Measurements from ENCODE around the gene RBM6. TPM values are rescaled to one million over a fixed set of nuclear protein-coding genes. Genes with fewer than 3 reads are reported as not detected.

RBM6 gene
- polyA plus RNA-seq, 6 donors from 2014 or later = 32.6 to 89.1 (median 50.0) TPM

DNA sequence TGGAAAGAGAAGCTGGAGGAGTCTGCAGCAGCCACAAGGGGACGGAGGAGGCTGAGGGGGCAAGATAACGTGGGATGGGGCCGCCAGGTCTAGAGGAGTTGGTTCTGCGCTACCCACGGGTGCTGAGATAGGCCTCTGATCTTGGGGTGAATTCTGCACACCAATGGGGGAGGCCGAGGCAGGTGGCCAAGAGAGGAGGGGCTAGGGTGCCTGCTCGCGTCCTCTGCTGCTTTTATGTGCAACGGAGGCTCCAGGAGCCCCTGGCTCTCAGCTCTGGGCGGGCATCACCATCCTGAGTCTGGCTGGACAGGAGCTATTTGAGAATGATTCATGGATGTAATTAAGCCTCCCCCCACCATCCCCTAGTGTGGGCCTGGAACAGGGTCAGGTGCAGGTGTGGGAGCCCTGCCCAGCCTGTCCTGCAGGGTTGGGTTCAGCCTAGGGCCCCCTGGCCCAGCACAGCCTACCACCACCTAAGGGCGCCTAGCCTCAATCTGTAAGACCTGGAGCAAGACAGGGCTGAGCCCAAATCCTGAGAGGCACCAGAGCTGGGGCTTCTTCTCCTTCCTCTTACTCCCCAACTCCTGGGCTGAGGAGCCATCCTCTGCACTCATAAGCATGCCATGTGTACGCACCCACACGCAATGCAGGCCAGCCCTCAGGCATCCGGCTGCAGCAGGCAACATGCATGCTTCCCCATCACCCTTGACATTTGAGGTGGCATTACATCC, 182.9 kb downstream of the RBM6 start:
- H3K4me1 Mint-ChIP-seq = peaks cover 6 to 10% (median 7%) of the 10 kb centered on the region in 3 donors
- H3K9me3 Mint-ChIP-seq = no peaks in the 10 kb centered on the region
- peak overlapping the region in 1 of 8 donors; percentile 30 for H3K4me3 Mint-ChIP-seq
- H3K27me3 Mint-ChIP-seq = no peaks in the 10 kb centered on the region
- H3K27ac Mint-ChIP-seq = peak overlapping the region in 4 of 6 donors; percentile 37 to 82 (median 80)
- DNase-seq (no peak), ATAC-seq (ENCODE audit: low read depth in 2 of 2) (no peak)
- peaks cover 8% of the 10 kb centered on the region in 2 donors for H3K36me3 Mint-ChIP-seq

DNA sequence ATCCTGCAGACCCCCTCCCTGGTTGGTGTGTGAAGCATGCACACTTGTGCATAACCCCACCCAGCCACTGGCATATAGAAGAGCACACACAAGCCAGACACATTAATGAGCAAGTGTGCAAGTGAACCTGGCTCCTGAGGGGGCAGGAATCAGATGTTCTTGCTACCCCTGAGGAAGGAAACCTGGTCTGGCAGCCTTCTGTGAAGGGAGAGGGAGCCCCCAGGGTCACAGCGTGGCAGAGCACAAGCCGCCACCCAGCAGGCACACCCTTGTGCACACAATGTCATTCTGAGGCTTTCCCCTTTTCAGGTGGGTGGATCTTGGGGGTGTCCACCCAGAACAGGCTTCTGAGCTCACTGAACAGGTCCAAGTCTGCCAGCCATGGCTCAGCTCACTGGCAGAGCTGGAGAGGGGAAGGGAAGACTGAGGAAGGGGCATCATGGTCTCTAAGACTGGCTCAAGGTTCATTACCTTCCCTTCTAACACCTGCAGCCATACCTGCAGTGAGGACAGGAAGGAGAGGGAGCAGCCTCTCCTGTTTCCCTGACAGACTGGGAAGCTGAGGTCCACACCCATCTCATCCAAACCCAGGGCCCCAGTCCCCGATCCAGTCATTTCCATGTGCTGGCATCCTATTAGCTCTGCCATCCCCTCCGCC, 183.6 kb downstream of the RBM6 start:
- H3K9me3 Mint-ChIP-seq = no peaks in the 10 kb centered on the region
- H3K27ac Mint-ChIP-seq = peak overlapping the region in 2 of 6 donors; percentile 72 to 82
- H3K4me1 Mint-ChIP-seq = peaks cover 6 to 10% (median 7%) of the 10 kb centered on the region in 3 donors
- DNase-seq (no peak), ATAC-seq (ENCODE audit: low read depth in 2 of 2) (no peak)
- no peaks in the 10 kb centered on the region for H3K27me3 Mint-ChIP-seq
- peaks cover under 1 to 2% of the 10 kb centered on the region in 2 donors for H3K36me3 Mint-ChIP-seq
- no peak overlapping the region for H3K4me3 Mint-ChIP-seq

DNA sequence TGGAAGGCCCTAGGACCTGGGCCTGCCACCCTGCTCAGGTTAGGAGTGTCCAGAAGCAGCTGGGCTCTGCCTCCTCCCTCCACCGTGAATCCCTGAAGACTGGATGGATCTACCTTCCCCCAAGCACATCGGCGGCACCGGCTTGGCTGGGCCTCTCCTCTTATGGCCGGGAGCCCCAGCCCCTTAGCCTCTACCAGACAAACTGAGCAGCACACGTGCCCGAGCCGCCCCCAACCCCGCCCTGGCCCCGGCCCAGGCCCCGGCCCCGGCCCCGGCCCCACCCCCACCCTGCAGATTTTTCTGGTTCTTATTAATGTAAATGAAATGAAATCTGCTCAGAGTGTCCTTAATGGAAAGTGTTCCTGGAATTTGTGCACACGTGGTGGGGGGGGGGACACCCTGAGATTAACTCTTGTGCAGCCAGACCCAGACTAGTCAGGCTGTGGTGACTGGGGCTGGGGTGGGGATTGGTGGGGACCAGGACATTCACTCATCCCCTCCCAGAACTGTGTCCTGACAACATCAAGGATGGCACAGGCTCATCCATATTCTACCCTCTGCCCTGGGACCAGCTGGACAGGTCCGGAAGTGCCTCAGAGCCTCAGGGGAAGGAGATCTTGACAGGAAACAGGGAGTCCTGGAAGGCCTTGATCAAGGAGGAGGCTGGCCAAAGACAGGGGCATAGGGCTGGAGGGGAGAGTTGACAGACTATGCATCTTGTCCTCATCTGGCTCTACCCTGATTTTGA, 184.3 kb downstream of the RBM6 start:
- no peaks in the 10 kb centered on the region for H3K27me3 Mint-ChIP-seq
- H3K36me3 Mint-ChIP-seq = no peaks in the 10 kb centered on the region
- no peak for ATAC-seq (ENCODE audit: low read depth in 2 of 2)
- H3K9me3 Mint-ChIP-seq = no peaks in the 10 kb centered on the region
- DNase-seq = no peak
- H3K4me1 Mint-ChIP-seq = peaks cover 6 to 10% (median 7%) of the 10 kb centered on the region in 3 donors
- H3K27ac Mint-ChIP-seq = peak overlapping the region in 1 of 6 donors; percentile 63
- H3K4me3 Mint-ChIP-seq = no peak overlapping the region

DNA sequence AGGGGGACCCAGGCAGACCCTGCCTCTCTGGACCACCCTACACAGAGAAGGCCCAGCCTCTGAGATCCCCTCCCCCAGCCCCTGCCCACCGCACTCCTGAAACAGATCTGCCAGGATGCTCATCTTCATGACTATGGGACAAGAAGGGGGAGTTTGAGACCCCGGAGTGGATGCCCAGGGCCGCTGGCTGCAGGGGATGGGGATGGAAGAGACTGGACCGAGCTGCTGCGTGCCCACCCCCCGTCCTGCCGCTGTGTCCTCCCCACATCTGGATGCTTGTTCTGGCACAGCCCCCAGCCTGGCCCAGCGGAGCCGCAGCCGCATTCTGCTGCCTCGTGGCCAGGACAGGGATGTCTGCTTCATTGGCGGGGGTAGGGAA, 184.8 kb downstream of the RBM6 start:
- H3K27ac Mint-ChIP-seq = no peak overlapping the region
- H3K9me3 Mint-ChIP-seq = no peaks in the 10 kb centered on the region
- no peak for ATAC-seq (ENCODE audit: low read depth in 2 of 2)
- DNase-seq = no peak
- peaks cover 6 to 10% (median 7%) of the 10 kb centered on the region in 3 donors for H3K4me1 Mint-ChIP-seq
- no peaks in the 10 kb centered on the region for H3K27me3 Mint-ChIP-seq
- H3K4me3 Mint-ChIP-seq = no peak overlapping the region
- H3K36me3 Mint-ChIP-seq = no peaks in the 10 kb centered on the region

DNA sequence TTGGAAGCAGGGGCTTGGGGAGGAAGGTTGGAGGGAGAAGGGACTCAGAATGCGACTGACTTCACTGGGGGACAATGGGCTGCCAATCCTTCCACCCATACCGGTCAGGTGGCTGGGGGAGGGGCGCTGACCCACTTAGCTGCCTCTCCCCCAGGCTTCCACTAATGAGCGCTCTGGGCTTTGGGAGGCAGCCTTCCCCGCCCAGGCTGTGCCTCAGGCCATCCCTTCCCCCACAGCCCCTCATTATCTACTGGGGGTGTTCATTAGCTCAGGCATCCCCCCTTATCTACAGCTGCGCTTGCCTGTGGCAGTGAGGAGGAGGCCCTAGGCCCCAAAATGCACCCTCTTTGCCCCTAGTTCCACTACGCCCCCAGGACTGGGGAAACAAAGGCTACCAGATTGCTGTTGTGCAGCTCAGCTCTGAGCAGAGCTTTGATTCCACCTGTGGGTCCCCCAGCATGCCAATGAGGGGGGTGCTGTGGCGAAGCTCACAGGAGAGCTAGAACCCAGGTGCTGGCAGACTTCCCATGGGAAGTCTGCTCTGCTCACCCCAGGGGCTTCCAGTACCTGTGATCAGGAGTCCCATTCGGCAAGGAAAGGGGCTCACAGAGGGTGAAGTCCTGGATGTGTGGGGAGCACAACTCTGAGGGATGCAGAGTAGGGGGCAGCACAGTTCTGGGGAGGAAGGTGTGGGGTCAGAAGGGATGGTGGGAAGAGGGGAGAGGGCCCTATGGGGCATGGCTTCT, 185.8 kb downstream of the RBM6 start:
- Mint-ChIP-seq H3K36me3 (no peaks in the 10 kb centered on the region), H3K27me3 (no peaks in the 10 kb centered on the region), H3K9me3 (no peaks in the 10 kb centered on the region), H3K27ac (no peak overlapping the region), H3K4me1 (peaks cover 6 to 10% (median 7%) of the 10 kb centered on the region in 3 donors), H3K4me3 (no peak overlapping the region)
- ATAC-seq (ENCODE audit: low read depth in 2 of 2) (no peak), DNase-seq (no peak)

DNA sequence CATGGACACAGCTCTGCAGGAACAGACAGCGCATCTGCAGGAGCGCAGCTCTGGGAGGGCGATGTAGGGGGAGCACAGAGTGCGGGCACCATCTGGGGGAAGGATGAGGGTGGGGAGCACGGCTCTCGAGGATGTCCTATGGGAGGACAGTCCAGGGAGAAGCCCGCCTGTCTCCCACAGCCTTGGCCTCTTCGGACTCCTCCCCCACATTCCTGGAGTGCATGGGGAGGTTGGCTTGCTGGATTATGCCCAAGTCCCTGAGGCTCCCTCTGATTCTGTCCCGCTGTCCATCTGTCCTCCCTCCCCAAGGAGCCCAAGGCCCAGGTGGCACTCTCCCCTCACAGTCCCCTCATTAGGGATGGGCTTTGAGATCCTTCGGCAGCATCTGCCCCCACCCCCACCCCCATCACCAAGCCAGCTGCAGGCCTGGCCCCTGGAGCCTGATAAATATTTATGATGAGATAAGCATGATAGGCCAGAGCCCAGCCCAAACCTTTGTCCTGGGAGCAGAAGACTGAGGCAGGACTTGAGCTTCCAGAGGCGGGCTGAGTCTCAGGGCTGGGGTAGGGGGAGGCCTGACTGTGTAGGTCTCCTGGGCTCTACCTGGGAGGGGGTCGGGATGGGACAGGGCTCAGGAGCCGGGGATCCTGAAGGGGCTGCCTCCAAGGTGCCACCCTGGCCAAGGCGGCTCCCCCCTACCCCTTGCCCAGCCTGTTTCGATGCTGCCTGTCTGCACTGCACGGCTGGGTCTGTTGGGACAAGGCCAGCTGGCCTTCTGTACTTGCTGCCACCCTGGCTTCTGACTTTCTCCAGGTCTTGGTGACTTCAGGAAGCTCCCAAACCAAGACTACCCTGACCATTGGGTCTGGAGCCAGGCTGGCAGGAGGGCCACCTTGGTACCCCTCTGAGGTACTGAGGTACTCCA, 186.6 kb downstream of the RBM6 start:
- no peaks in the 10 kb centered on the region for H3K27me3 Mint-ChIP-seq
- no peak overlapping the region for H3K27ac Mint-ChIP-seq
- no peaks in the 10 kb centered on the region for H3K9me3 Mint-ChIP-seq
- peaks cover 6 to 10% (median 7%) of the 10 kb centered on the region in 3 donors for H3K4me1 Mint-ChIP-seq
- no peak overlapping the region for H3K4me3 Mint-ChIP-seq
- ATAC-seq (ENCODE audit: low read depth in 2 of 2) (no peak), DNase-seq (no peak)
- no peaks in the 10 kb centered on the region for H3K36me3 Mint-ChIP-seq

Other genes starting within 250 kb of the RBM6 start
- gene AMIGO3, start 220.5 kb upstream of the RBM6 start, polyA plus RNA-seq (ENCODE audit: low read depth in 6 of 6) = under 1 TPM in 2 of 6 donors, not detected in 4; 0.30 to 0.77 TPM
- 10 to 100 TPM; 11.5 to 22.0 (median 14.6) TPM for gene GMPPB, start 216.2 kb upstream of the RBM6 start, polyA plus RNA-seq (ENCODE audit: low read depth in 6 of 6)
- gene IP6K1, start 153.6 kb upstream of the RBM6 start, polyA plus RNA-seq (ENCODE audit: low read depth in 6 of 6) = 10 to 100 TPM; 16.2 to 23.9 (median 21.3) TPM
- gene CDHR4, start 140.3 kb upstream of the RBM6 start, polyA plus RNA-seq (ENCODE audit: low read depth in 6 of 6) = not detected
- 10 to 100 TPM in 5 of 6 donors, 1 to 10 TPM in 1; 4.3 to 21.7 (median 15.4) TPM for gene INKA1, start 136.9 kb upstream of the RBM6 start, polyA plus RNA-seq (ENCODE audit: low read depth in 6 of 6)
- 10 to 100 TPM; 38.5 to 67.7 (median 52.7) TPM for gene UBA7, start 126.2 kb upstream of the RBM6 start, polyA plus RNA-seq (ENCODE audit: low read depth in 6 of 6)
- 1 to 10 TPM; 2.2 to 4.6 (median 3.8) TPM for gene TRAIP, start 83.6 kb upstream of the RBM6 start, polyA plus RNA-seq (ENCODE audit: low read depth in 6 of 6)
- gene CAMKV, start 70.2 kb upstream of the RBM6 start, polyA plus RNA-seq (ENCODE audit: low read depth in 6 of 6) = not detected
- not detected for gene MST1R, start 36.3 kb upstream of the RBM6 start, polyA plus RNA-seq (ENCODE audit: low read depth in 6 of 6)
- gene MON1A, start 10.3 kb upstream of the RBM6 start, polyA plus RNA-seq (ENCODE audit: low read depth in 6 of 6) = 10 to 100 TPM in 2 of 6 donors, 1 to 10 TPM in 4; 6.3 to 12.3 (median 8.0) TPM
- 10 to 100 TPM; 33.9 to 88.8 (median 37.7) TPM for gene RBM5, start 148.8 kb downstream of the RBM6 start, polyA plus RNA-seq (ENCODE audit: low read depth in 6 of 6)
- gene SEMA3F, start 215.2 kb downstream of the RBM6 start, polyA plus RNA-seq (ENCODE audit: low read depth in 6 of 6) = not detected

All from naive B cell (primary cell).